ENCODE measurements around the gene GOLGA6L2.
"Not testable (repeated sequence)": the region's sequence is repeated elsewhere in the genome, so short reads cannot be mapped to it uniquely, and the experiment has no call there.

Gene GOLGA6L2, protein sequence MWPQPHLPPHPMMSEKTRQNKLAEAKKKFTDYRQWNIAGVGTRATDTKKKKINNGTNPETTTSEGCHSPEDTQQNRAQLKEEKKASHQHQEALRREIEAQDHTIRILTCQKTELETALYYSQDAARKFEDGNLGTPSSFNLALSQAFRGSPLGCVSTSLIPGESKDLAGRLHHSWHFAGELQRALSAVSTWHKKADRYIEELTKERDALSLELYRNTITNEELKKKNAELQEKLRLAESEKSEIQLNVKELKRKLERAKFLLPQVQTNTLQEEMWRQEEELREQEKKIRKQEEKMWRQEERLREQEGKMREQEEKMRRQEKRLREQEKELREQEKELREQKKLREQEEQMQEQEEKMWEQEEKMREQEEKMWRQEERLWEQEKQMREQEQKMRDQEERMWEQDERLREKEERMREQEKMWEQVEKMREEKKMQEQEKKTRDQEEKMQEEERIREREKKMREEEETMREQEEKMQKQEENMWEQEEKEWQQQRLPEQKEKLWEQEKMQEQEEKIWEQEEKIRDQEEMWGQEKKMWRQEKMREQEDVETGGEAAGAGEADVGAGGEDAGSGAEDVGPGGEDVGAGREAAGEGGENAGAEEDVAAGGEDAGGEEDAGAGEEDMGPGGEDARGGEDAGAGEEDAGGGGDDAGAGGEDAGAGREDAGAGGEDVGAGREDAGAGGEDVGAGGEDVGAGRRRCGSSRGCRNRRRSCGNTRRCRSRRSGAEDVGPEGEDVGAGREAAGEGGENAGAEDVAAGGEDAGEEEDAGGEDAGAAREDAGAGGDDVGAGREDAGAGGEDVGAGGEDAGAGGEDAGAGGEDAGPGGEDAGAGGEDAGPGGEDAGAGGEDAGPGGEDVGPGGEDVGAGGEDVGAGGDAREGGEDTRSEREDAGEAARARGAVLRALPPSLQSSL

DNA sequence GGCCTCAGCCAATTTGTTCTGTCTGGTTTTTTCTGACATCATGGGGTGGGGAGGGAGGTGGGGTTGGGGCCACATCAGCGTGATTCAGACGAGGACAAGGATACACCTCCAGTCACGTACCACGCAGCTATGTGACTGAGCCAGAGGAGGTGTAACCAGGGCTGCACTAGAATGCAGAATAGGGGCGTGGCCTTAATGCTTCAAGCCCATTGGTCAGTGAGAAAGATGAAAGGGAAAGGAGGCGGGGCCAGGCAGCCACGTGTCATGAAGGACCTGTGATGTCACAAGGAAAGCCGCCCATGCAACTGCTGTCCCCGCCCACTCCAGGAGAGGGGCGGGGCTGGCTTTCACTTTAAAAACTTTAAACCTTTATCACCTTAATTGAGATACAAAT lies at the start of gene GOLGA6L2:
Gene GOLGA6L2 (minus strand): TSS at position 137 of the 394 bp plus-strand sequence. CDS start 62 bp downstream, at position 75.
- DNase-seq (ENCODE audit: low read depth) = no peak

DNA sequence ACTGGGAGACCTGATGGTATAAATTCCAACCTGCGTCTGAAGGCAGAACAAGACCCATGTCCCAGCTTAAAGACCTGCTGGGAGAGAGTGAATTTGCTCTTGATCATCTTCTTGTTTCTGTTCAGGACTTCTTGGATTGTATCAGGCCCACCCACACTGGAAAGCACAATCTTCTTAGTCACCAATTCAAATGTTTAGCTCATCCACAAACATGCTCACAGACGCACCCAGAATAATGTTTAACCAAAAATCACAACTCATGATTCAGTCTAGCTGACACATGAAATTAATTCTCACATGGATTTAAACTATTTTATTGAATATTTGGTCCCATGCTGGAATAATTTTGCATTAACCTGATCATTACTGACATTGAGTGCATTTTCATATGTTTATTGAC lies 37.8 kb upstream of the GOLGA6L2 start:
- no peak for DNase-seq (ENCODE audit: low read depth)

DNA sequence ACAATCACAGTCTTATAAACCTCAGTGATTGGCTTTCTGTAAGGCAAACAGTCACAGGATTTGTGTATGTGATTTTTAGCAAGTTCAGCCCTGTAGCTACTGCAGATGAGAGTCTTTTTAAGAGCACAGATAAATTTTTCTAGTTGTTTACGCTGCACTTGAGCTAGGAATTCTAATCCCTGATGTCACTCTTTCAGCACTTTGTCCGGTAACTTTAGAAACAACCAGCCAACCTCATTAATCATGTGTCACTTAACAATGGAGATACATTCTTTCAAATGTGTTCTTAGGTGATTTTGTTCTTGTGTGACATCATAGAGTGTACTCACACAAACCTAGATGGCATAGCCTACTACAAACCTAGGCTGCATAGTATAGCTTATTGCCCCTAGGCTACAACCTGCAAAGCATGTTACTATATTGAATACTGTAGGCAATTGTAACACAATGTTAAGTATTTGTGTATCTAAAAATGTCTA lies 36.8 kb upstream of the GOLGA6L2 start:
- DNase-seq (ENCODE audit: low read depth) = no peak

DNA sequence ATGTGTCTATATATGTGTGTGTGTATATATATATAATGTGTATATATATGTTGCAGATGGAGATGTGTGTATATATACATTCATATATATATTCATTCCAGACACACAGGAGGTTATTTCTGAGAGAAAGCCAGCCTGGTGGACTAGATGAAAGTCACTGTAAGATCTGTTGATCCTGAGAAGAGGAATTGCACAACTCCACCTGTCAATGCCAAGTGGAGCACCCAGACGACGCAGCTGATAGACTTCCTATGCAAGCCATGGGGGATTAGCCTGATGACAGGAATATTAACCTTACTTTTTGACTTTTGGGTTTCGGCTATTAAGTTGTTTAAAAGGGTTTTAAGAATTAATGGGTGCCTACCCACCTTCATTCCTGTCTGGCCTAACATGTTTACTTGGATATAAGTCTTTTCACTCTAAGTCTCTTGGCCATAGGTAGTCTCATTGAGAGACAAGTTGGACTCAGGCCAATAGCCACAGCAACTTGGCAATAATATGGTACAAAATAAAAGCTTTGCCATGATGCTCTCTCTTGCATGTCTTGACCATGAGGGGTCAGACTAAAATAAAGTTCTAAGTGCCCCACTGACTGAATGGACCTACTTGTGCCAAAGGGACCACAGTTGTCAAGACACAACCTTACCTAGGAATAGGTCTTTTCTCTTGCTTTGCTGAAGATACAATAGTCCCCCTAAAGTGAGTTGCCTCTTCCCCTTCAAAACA lies 35.9 kb upstream of the GOLGA6L2 start:
- DNase-seq (ENCODE audit: low read depth) = no peak

DNA sequence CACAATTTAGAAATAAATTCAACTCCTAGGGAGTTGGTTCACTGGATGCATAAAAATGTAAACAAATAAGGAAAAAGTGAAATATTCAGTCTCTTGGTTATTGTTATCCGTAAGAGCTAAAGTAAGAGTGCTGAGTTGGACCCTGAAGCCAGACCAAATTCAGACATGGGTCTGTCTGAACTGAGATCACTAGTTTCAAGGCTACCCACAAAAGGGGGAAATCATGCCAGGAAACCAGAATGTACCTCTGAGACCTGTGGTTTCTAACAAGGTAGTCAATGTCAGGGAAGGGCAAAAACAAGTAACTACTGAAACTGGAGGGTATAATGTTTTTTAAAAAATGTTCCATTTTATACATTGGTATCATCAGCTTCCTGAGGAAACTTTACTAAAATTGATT lies 35.2 kb upstream of the GOLGA6L2 start:
- DNase-seq (ENCODE audit: low read depth) = no peak

DNA sequence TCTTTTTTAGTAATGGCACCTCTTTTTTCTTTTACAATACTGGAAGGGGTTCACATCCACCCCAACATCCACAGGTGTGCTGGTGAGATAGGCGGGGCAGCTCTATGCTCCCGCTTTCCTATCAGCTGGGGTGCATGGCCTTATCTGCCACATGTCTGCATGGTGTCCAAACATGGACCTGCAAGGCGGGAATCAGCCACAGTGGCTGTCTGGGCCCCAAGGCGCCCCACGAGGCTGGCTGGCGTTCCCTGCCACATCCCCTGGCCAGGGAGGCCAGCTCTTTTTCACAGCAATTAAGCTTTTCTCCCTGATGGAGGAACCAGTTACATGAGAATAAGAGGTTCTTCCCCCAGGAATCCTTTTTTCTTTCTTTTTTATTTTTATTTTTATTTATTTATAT lies 30.9 kb upstream of the GOLGA6L2 start:
- DNase-seq (ENCODE audit: low read depth) = no peak

DNA sequence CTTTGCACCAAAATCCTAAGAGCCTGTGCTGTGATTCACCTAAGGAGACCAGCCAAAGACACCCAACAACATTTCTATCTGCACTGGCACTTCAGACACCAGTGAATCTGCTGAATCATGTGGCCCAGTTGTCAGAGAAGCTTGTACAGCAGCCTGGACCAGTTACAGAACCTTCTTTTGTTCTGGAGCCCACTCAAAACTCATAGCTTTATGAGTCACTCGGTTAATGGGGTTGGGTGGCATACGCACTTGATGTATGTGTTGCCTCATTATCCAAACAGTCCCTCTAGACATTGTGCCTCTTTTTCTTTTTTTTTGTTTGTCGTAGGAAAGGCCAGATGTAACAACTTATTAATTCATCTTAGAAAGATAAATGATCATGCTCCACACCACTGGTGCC lies 25.6 kb upstream of the GOLGA6L2 start:
- no peak for DNase-seq (ENCODE audit: low read depth)

DNA sequence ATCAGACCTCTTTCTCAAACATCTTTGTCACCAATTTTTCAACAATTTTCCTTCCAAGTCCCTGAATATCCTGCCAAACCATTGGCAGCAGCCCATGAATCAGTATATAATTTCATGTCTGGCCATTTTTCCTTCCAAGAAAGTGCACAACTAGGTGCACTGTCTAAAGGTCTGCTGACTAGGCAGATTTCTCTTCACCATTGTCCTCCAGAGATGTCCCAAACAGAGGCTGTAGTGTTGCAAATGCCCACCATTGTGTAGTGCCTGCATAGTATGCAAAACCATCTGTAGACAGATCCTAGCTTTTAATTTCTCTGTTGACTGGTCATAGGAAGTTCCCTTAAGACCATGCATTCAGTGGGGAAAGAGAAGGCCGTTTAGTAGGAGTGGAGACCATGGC lies 25.0 kb upstream of the GOLGA6L2 start:
- no peak for DNase-seq (ENCODE audit: low read depth)

DNA sequence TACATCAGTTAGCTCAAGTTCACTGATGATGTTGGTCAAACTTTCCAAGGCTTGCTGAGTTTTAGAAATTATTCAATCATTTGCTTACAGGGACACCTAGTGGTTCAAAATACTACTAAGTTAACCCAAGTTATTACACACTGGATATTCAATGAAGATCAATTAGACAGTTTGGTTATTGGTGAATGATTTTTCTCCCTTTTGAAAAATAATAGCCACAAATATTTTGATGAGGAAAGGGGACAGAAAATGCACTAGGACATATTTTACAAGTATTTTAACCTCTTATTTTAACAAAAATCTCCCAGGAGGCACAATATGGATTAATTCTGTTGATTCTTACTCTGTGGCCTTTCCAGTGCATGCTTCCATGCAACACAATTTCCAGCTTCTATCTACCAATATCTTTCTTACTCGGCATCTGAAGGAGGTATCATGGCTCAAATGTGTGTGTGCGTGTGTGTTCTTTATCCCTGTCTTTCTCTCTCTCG lies 20.1 kb upstream of the GOLGA6L2 start:
- no peak for DNase-seq (ENCODE audit: low read depth)

DNA sequence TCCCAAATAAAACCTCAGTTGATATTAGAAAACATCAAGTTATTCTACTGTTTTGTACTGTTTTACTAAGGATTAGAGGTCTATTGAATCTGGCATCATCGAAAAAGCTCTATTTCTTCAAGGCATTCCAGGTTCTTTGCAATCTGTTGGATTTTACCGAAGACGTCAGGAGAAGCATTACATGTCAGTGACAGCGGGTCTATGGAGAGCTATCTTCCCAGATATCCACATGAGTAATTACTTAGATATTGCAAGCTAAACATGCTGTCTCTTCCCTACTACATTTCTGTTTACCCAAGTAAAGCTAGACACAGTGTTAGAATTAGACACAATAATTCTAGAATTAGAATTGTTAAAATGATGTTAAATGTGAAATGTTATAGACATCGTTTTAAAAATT lies 10.8 kb upstream of the GOLGA6L2 start:
- no peak for DNase-seq (ENCODE audit: low read depth)

DNA sequence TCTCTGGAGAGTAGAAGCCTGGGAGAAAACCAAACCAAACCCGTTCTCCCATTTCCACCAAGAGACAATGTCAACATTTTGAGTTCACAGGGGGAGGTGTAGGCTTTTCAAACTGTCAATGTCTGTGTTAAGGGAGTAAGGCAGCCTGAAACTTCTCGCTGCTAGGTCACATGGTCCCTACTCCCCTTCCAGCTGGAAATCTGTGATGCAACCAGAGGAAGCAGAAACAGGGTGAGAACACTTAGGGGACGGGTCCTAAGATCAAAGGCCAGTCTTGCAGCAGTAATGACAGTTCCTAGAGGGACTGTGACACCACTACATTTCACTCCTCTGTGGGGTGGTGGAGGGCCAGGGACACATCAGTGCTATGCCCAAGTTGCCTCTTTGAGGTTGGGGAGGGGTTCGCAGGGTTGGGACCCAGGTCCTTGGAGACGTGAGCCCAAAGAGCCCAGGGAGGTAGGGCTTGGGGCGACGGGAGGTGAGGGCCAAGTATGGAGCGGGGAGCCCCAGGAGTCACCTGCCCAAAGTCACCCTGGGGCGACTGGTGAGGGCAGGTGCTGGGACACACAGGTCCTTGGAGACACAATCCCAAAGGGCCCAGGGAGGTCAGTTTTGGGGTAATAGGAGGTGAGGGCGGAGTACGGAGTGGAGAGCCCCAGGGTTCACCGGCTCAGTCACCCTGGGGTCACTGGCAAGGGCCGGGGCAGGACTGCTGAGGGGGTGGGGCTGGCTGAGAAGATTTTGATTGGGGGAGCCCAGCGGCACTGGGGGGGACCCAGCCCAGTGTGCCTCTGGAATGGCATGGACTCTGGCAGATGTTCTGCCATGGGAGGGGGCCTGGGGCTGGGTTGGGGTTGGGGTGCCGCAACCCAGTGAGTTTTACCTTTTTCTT lies 582 bp downstream of the GOLGA6L2 start:
- DNase-seq (ENCODE audit: low read depth) = no peak

DNA sequence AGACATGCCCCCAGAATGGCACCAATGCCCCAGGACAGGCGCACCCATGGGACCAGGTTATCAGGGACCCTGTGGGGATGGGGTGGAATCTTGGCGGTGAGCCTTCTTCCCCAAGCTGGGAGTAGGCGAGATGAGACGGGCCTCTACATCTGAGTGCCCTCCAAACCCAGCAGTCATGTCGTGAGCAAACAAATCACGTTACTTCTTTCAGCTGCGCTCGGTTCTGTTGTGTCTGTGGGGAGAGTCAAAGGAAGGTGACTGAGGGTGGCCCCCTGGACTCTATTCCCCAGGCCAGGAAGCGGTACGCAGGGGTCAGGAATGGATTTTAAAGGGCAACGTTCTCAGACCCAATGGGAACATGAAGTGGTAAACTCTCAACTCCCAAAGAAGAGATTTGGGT lies 2.8 kb downstream of the GOLGA6L2 start:
- DNase-seq (ENCODE audit: low read depth) = no peak

DNA sequence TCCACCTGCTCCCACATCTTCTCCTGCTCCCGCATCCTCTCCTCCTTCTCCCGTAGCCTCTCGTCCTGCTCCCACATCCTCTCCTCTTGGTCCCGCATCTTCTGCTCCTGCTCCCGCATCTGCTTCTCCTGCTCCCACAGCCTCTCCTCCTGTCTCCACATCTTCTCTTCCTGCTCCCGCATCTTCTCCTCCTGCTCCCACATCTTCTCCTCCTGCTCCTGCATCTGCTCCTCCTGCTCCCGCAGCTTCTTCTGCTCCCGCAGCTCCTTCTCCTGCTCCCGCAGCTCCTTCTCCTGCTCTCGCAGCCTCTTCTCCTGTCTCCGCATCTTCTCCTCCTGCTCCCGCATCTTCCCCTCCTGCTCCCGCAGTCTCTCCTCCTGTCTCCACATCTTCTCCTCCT lies 5.8 kb downstream of the GOLGA6L2 start:
- DNase-seq (ENCODE audit: low read depth) = no peak

DNA sequence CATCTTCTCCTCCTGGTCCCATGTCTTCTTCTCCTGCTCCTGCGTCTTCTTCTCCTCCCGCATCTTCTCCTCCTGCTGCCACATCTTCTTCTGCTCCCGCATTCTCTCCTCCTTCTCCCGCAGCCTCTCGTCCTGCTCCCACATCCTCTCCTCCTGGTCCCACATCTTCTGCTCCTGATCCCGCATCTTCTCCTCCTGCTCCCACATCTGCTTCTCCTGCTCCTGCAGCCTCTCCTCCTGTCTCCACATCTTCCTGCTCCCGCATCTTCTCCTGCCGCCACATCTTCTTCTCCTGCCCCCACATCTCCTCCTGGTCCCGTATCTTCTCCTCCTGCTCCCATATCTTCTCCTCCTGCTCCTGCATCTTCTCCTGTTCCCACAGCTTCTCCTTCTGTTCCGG lies 6.4 kb downstream of the GOLGA6L2 start:
- no peak for DNase-seq (ENCODE audit: low read depth)

DNA sequence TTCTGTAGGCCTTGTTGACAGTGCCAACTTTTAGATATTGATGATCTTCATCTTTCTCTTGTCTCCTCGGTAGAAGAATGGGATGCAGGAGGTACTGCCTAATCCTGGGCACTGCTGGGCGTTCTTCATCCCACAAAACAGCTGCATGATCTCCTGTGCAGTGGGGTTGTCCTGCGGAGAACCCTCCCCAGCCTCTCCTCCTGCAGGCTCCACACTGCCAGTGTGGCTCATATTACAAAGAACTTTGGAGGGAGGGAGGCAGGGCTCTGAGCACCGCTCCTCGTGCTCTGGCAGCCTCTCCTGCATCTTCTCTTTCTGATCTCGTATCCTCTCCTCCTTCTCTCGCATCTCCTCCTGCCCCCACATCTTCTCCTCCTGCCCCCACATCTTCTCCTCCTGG lies 7.5 kb downstream of the GOLGA6L2 start:
- DNase-seq (ENCODE audit: low read depth) = no peak

DNA sequence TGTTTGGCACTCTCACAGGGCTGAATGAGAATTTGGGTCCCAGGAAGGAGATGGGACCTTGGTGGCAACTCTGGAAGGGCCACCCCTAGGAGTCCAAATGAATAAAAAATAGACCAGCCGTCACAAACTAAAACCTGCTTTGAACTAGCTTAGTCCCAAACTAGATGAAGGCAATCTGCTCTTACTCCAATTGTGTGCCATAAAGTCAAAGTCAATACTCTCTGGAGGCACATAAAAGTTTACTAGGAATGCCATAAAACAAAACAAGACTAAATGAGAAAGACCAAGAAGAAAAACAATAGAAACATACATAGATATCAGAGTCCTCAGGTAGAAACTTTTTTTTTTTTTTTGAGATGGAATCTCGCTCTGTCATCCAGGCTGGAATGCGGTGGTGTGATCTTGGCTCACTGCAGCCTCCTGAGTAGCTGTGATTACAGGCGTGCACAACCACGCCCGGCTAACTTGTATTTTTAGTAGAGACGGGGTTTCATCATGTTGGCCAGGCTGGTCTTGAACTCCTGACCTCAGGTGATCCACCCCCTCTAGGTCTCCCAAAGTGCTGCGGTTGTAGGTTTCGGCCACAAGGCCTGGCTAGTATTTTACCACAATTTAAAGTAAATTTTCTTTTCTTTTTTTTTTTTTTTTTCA lies 8.1 kb downstream of the GOLGA6L2 start:
- no peak for DNase-seq (ENCODE audit: low read depth)

DNA sequence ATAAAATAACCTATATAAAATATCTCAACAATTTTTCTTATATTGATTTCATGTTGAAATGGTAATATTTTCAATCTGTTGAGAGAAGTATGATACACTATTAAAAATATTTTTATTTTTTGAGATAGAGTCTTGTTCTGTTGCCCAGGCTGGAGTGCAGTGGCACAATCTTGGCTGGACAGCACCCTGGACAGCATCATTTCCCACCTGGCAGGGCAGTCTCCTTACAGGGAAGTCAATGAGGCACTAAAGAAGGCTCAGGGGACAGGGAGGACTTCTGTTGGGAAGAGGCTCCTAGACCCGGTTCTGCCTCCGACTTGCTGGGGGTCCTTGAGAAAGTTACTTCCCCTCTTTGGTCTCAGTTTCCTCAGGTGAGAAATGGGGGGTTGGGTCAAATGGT lies 9.4 kb downstream of the GOLGA6L2 start:
- no peak for DNase-seq (ENCODE audit: low read depth)

DNA sequence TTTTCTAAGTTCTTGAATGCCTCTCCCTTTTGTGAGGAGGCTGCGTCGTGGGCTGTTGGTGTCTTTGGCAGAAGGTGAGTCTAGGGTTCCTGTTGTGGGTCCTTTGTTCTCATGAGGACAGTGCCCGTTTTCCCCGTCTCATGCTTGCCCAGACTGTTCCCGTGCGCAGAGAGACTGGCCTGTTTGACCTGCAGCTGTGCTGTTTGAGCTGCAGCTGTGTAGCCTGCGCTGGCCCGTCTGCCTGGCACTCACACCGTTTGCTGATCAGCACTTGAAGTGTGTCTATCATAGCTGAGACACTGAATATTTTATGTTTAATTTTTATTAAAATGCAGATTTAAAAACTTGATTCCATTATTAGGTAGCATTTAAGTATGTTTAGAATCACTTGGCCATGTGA lies 9.9 kb downstream of the GOLGA6L2 start:
- DNase-seq (ENCODE audit: low read depth) = no peak

DNA sequence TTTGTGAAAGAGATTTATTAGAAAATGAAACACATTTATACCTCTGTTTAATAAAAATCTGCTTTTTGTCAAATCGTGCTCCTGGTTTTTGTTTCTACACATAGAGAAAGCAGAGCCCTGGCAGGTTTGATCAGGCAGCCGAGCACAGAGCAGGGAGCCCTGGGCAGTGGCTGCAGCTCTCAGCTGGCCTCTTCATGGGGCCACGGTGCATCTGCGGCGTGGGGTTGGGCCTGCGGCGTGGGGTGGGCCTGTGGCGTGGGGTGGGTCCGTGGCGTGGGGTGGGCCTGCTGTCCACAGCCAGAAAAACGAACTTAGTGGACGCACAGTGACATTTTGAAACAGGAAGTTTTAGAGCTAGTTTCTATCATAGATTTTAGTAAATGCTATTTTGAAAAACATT lies 10.6 kb downstream of the GOLGA6L2 start:
- DNase-seq (ENCODE audit: low read depth) = no peak

DNA sequence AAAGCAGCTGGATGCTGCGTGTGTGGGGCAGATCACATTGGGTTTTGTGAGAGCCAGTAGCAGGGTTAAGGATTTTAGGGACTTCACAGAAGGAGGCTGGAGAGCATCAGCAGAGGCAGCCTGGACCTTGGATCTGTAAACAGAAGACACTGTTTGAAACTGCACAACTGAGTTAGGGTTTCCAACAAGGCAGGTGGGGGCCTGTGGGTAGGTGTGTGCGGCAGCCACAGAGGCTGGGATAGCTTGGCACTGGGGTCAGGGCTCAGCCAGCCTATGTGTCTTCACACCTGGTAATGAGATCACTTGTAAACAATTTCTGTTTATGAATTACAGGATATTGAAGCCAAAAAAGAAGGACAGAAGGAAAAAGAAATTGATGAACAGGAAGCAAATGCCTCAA lies 12.3 kb downstream of the GOLGA6L2 start:
- DNase-seq (ENCODE audit: low read depth) = not testable (repeated sequence)

DNA sequence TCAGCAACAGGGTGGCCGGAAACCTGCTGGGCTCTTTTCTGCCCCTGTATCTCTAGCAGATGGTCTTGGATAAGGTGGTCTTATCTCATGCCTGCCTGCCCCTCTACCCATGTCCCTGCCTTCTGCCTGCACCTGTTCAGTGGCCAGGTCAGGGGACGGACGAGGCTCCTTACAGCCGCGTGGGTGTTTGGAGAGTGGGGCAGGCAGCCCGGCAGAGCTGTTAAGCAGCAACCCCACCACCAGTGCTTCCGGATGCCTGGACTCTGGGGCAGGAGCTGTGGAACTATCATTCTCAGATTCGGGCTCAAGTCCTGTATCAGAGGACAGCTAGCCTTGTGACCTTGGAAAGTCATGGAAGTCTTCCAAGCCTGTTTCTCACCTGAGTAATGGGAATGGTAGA lies 21.7 kb downstream of the GOLGA6L2 start:
- DNase-seq (ENCODE audit: low read depth) = not testable (repeated sequence)
